Globus pallidus (tissue), 1 donor: ENCODE measurements around the gene CEP63.

Source experiments
- DNase-seq: peaks from one replicate; pipeline ENCODE4 v3.0.0-alpha.2; 2015; ENCODE audit warnings: low spot score

CEP63 gene

DNA sequence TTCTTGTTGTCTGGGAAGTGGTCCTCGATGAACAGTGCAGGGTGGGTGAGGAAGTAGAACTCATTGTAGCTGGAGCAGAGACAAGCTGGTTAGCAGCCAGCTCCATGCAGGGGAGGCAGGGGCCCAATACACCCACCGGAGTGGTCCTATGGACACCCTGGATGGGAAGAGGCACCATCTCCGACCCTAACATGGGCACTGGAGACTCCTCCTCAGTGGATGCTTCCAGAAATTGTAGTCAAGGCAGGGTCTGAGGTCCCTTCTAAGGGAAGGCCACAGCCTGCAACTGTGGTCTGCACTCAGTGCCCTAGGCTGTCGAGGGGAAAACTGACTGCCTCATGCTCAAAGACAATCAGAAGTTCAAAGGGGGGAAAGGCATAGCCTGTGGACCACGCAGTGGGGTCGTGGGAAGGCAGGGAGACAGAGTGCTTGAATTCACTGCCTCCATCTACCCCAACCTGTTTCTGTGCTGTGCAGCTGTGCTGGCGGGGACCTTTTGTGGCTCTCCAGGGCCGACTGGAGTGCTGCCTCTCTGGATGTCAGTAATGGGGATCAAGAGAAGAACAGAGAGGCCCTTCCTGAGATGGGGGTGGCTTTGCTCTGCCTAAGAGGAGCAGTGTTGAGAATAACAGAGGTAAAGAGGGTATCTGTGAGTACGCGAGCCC, 123.0 kb downstream of the CEP63 start:
- no peak for DNase-seq

DNA sequence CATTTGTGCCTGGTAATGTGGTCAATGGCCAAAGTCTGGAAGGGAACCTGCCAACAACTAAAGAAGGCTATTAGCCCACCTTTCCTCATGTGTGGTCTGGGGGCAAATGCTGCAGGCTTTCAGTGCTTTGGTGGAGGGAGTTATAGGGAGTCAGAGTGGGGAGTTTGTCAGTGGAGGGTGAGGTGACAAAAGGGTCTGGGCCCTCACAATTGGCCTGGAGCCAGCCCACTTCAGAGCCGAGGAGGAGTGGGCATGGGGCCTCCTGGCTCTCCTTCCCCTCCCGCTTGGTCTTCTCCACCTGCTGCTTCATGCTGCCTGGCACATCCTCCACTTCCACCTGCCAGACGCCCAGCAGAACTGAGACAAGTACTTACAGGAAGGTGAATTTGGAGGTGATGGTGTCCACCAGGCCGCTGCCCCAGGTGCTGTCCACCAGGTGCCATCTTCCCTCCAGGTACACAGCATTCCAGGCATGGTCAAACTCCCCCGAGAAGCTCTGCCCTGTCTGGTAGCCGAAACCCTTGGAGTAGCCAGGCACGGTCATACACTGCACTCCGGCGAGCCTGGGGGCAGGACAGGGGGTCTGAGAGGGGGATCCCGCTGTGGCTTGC, 124.1 kb downstream of the CEP63 start:
- no peak for DNase-seq

DNA sequence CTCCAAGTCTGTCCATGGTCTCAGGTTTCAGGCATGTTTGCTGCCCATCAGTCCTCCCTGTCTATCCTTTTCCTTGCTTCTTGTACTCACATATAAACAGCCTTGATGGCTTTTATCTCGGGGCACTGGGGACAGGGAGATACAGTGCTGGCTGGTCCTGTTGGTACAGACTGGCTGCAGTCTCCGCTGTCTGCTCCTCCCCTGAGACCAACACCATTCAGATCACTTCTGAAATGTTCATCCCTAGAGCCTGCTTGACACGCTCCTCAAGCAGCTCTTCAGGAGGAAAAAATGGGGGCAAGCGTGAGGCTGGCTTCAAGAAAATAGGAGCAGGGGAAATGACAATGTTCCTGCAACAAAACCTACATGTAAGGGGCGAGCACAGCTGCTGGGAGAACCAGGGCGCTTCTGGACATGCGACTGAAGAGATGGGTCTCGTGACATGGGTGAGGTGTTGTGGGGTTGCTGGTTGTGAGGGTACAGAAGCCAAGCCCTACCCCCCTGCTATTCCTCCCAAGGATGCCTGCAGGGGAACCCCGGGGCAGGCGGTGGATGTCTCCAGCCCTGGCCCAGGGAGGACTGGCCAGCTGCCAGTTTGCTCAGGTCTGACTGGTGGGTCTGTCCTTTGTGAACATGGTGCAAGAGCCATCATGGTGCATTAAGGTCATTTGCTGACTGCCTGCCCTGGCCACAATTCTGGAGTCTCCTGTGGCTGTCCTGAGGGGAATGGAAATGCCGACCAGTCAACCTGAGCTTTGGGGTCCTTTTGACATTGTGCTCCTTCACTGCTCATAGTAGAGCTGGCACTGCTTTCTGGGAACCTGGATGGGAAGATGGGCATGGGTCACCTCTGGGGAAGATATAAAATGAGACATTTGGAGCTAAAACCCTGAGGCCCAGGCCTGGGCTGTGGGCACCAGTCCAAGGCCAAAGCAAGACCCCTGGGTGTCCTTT, 124.9 kb downstream of the CEP63 start:
- DNase-seq = no peak

DNA sequence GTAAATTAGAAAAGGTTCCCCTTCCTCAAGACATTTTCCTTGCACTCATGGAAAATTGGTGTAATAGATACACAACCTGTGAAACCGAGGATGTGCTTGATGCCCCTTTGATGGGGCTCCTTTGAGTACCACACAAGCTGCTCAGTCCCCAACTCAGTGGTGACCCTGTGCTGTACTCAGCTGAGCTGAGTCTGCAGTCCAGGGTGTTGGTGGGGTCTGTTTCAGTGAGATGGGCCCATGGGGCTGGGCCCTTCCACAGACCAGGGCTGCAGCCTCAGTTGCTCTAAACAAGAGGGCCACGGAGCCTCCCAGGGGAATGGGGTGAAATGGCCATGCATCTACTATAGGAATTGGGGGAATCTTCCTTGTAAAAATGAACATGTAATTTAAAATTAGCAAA, 125.7 kb downstream of the CEP63 start:
- no peak for DNase-seq

DNA sequence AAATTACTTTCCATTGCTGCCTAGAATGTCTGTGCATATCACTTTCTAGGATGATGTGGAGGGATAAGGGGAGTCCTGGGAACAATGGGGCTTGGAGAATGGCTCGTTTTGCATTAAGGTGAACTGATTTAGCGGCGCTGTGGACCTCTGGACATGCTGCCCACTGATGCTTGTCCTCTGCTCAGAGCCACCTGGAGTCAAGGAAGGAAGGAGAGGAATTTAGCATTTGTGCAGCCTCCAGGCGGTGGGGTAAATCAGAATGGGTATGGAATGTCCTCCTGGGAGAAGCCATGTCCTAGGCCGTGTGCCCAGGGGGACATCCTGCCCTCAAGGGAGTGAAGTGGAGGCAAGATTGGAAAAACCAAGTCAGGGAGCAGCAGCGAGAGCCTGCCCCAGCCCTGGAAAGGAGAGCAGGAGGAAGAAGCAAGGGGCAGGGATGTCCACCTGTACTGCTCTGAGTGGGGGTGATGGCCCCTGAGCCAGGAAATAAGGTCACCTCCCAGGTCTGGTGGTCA, 127.2 kb downstream of the CEP63 start:
- no peak for DNase-seq

DNA sequence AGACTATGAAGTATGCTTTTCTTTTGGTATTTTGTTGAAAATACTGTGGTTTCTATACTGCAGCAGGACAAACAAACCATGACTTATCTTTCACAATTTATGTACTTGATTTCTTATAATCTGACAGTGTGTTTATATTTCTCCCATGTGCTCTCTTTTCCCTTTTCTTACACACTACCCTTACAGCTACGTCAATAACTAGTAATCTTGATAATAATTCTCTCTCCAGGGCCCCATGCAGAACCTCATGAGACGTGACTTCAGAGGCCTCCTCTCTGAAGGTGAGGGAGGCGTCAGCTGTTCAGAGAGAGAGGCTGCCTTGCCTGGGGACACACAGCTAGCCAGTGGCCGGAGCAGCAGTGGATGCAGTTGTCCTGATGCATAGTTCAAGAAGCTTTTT, 129.1 kb downstream of the CEP63 start:
- no peak for DNase-seq

DNA sequence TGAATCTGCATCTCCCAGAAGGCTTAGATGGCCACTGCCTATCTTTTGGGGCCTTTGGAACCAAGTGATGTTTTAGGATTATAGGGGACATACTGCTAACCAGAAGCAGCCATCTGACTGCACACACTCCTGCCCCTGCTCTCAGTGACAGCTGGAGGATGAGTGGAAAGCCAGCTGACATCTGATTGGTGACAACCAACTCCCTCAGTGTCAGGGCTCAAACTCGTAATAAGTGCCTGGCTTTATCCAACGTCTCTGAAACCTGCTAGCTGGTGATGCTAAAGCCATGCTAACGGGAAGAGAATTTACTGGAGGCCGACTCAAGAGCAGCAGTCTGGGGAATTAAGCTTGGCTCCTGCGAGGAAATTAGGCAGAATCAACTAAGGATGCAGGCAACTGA, 129.9 kb downstream of the CEP63 start:
- DNase-seq = no peak

DNA sequence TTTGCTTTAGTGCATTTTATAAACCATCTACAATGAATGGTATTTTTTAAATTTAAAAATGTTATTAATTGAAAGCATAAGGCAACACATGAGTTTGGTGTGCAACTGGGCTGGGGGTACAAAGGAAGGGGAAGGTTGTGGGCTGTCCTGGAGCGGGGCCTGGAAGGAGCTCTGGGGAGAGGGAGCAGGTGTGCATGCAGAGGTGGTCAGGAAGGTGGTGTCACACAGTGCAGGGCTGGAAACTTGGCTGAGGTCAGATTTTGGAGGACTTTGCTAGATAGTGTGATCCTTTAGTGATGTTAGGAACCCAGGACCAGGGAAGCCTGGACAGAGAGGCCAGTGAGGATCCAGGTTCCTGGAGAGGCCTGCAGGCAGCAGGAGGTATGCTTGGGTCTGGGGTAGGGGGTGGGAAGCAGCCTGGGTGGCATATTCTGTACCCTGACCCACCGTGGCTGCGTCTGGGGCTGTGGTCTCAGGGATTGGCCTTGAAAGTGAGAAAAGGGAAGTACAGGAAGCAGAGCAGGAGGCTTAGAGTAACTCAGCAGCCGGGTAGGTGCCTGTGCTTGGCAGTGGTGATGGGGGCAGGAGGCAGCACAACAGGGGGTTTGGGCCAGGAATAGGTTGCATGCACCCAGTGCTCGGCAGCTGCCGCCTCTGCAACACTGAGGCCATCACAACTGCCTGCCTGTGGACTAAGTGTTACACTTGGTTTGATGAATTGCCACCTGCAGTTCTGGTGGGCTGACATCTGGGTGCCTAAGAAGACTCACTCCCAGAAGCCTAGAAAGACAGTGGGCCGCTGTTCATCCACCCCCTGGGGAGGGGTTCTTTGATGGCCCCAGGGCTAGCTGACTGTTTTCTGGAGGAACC, 132.0 kb downstream of the CEP63 start:
- no peak for DNase-seq

DNA sequence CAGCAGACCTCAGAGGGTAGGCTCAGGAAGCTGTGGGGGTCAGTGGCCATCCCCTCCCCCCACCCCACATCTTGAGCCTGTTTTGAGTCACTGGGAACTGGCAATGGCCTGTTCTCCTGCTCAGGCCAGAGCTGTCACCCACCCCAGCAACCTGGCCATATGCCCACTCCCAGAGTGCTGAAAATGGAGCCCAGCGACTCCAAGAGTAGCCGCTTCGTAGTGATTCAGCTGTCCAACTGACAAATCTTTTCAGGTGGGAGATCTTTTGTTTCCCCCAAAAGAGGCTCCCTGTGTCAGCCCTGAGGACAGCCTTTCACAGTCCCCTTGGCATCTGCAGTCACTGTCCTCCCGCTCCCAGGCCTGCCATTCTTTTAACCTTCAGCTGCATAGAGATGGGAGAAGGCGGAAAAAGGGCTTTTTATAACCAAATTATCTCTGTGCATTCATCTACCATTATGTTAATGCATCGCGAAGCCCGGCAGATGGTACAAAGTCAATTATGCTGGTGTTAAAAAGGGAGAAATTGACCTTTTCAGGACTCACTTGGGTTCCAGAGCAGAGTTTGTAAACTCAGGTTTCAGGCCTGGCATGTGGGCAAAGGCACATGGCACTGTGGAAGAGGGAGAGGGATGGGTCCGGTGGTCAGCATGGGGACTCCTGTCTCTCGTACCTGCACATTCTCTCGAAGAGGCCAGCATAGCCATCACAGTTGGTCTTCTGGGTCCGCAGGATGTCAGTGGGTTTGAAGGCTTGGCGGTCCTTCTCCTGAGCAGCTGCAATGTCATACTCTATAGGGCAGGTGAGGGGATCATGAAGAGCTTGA, 132.8 kb downstream of the CEP63 start:
- no peak for DNase-seq

DNA sequence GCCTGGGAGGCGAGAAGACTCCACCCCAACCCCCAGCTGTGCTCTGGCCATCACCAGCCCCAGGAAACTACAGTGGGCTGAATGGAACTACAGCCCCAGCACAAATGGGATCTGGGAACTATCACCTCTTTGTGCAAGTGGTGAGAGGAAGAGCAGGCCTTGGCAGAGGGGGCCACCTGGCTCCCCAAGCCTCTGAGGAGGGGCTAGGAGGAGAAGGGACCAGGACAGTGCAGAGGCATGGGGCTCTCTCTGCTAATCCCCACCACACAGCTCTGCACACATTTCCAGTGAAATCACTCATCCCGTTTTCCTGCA, 133.4 kb downstream of the CEP63 start:
- DNase-seq = no peak

DNA sequence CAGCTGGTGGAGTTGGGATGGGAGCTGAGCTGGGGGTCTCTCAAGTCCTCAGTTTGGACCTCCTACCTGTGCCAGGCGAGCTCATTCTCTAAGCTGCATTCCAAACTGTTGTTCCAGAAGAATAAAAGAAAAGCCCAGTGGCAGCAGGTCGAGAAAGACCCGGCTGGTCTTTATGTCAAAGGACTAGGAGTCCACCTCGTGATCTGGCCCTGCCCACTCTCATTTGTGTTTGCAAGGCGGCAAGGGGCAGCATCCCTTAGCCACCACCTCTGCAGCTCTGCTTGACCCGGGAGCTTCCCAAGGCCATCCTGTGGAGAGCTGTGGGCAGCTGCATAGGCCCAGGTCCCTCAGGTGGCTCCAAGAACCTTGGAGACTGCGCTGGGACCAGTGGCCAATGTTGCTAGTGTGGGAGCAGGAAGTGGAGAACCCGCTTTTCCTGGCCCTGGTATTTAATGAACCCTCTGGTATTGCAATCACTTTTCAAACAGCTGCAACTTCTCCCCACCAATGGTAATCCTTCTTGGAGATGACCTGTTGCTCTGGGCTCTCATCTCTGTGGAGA, 134.1 kb downstream of the CEP63 start:
- DNase-seq = no peak

DNA sequence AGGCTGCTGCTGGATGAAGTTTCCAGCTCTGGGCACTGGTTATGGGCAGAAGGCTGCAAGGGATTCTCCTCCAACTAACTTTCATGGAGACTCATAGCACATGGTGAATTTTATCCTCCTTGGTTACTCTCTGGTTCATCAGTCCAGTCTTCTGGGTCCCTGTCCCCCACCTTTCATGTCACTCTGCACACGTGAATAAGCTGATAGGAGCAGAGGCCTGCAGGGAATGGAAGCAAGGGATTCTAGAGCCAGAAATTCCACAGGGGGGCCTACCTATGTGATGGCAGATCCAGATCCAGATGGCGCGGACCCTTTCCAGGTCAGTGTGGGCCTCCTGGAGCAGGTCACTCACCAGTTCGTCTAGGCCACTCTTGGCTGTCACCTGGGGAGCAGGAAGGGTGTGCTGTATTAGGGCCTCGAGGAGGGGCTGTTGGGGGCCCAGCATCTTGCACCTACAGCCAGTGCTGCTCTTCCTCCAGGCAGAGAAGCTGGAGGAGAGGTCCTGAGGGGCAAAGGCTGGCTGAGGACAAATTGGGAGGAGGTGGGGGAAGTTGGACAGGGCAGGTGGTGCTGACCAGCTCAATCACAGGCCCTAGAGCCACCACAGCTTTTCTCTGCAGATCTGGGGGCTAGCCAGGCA, 134.7 kb downstream of the CEP63 start:
- no peak for DNase-seq

DNA sequence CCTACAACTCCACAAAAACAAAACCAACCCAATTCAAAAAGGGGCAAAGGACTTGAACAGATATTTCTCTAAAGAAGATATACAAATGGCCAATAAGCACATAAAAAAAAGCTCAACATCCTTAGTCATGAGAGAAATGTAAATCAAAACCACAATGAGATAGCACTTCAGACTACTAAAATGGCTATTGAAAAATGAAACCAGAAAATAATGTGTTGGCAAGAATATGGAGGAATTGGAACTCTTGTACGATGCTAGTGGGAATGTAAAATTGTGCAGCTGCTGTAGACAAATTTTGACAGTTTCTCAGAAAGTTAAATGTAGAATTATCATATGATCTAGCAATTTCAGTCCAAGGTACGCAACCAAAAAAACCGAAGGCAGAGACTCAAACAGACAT, 136.0 kb downstream of the CEP63 start:
- no peak for DNase-seq

DNA sequence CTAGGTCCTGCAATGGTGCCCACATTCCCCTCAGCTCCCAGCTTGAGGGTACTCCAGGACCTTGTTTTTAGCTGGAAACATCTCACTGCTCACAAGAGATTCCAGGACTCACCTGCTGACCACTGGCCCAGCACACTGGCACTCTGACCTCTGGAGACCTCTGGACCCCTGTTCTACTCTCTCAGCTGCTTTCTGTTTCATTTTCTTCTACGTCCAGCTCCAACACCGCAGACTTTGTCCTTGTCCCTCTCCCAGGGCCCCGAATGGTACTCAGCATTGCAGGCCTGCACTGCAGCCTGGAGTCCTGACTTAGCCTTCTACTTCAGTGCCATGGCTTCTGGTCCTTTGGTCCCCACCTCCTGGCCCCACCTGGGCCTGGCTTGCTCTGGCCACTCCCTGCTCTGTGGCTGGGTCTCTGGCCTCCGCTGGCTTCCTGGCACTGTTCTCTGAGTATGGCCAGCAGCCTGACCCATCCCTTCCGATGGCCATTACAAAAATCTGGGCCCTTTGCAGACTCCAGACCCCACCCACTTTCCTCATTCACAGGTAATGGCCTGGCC, 137.0 kb downstream of the CEP63 start:
- no peak for DNase-seq

DNA sequence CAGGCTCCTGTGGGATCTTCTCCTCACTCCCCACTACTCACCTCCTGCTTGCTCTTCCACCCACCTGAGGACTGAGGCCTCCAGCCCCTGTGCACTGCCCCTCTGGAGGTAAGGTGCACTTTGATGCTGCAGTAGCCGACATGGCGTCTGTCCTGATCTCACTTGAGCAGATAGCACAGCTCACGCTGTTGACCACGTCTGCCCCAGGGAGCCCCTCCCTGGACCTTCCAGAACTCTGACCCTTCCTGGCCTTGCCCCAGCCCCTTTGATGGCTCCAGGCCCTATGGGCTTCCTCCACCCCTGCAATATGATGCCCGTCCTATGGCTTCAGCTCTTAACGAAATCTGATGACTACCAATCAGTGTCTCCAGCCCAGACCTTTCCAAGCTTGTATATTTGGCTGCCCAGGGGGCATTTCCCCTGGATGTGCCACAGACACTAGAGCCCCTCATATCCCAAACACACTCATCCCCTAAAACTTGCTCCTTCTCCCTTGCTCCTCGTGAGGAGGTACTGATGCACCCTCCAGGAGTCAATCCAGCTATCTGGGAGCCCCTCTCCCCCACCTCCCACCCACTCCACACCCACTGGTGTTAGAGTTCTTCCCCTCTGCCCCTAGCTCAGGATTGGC, 137.9 kb downstream of the CEP63 start:
- DNase-seq = no peak
